Measurements from ENCODE around the gene SRPRA. TPM values are rescaled to one million over a fixed set of nuclear protein-coding genes. Genes with fewer than 3 reads are reported as not detected.

Gene SRPRA
- total and polyA plus RNA-seq, 2 donors (not counting 1 experiment from before 2014, with no cell fraction given): 52.8 to 134 TPM

DNA sequence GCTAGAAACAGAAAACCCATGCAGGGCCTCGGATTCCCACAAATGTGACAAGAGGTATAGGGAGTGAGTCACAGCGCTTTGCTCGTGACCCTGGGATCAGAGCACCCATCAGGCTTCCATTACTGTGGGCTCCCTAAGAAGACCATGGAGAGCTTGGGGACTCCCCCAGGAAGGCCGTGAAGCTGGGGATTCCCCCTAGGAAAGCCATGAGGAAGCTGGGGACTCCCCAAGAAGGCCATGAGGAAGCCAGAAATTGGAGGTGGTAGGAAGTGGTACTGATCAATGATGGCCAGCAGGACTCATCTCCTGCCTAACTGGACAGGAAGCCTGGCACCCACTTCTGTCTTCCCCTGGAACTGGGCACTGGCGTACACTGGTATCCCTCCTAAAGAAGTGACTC lies 25.0 kb upstream of the SRPRA start:
- no peak overlapping the region for H3K9ac ChIP-seq (ENCODE audit: insufficient read depth, low read length)
- no peak overlapping the region for H3K4me2 ChIP-seq (ENCODE audit: extremely low read depth, insufficient read depth, low read length)
- no peaks in the 10 kb centered on the region for H3K4me1 ChIP-seq (ENCODE audit: control insufficient read depth, extremely low read depth, insufficient read depth, low read length)
- no peak overlapping the region for H2AFZ ChIP-seq (ENCODE audit: low read length)
- no peak overlapping the region for H3K27ac ChIP-seq (ENCODE audit: insufficient read depth, low read length)
- no peak for DNase-seq (ENCODE audit: low read depth in 2 of 2)
- TF ChIP-seq, protein P1, sequence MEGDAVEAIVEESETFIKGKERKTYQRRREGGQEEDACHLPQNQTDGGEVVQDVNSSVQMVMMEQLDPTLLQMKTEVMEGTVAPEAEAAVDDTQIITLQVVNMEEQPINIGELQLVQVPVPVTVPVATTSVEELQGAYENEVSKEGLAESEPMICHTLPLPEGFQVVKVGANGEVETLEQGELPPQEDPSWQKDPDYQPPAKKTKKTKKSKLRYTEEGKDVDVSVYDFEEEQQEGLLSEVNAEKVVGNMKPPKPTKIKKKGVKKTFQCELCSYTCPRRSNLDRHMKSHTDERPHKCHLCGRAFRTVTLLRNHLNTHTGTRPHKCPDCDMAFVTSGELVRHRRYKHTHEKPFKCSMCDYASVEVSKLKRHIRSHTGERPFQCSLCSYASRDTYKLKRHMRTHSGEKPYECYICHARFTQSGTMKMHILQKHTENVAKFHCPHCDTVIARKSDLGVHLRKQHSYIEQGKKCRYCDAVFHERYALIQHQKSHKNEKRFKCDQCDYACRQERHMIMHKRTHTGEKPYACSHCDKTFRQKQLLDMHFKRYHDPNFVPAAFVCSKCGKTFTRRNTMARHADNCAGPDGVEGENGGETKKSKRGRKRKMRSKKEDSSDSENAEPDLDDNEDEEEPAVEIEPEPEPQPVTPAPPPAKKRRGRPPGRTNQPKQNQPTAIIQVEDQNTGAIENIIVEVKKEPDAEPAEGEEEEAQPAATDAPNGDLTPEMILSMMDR (conservative IDR thresholded peaks at IDR 0.05 in 1 of 2, IDR thresholded peaks at IDR 0.05 in 1 of 2; ENCODE audit: low read depth in 1 of 2, low read length in 2 of 2): no peak
- TF ChIP-seq EZH2 (IDR thresholded peaks at IDR 0.05; ENCODE audit: low read length, missing control alignments): no peak
- H3K4me3 ChIP-seq (replicated peaks in 1 of 4; ENCODE audit: control extremely low read depth in 1 of 4, insufficient read depth in 1 of 4, low read depth in 3 of 4, low read length in 4 of 4): no peak overlapping the region
- no peaks in the 10 kb centered on the region for H3K27me3 ChIP-seq (ENCODE audit: control insufficient read depth, insufficient read depth, low read length)
- H3K36me3 ChIP-seq (ENCODE audit: control insufficient read depth, insufficient read depth, low read length): peaks cover 14% of the 10 kb centered on the region
- H3K9me3 ChIP-seq (ENCODE audit: control insufficient read depth, insufficient read depth, low read depth, low read length): no peaks in the 10 kb centered on the region
- no peaks in the 10 kb centered on the region for H4K20me1 ChIP-seq (ENCODE audit: control insufficient read depth, extremely low read depth, insufficient read depth, low read length)
- H3K79me2 ChIP-seq (ENCODE audit: control insufficient read depth, insufficient read depth, low read length): no peaks in the 10 kb centered on the region

DNA sequence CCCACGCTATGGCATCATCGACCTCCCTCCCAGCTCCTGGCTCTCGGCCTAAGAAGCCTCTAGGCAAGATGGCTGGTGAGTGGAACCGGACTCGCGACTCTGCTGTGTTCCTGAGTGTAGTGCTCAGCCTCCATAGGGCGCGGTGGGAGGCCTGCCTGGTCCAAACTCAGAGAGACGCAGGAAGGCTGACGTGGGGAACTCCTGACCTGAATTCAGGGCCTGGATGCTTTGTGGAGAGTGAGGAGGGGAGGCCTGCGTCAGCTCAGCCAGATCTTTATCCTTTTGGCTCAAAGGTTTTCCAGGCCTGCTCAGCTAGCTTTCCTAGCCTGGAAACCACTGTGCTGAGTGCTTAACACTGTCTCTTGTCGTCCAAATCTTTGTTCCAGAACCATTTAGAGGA lies 22.2 kb upstream of the SRPRA start:
- Histone ChIP-seq H3K4me3 (replicated peaks in 1 of 4; ENCODE audit: control extremely low read depth in 1 of 4, insufficient read depth in 1 of 4, low read depth in 3 of 4, low read length in 4 of 4) (no peak overlapping the region), H3K79me2 (ENCODE audit: control insufficient read depth, insufficient read depth, low read length) (no peaks in the 10 kb centered on the region), H3K4me2 (ENCODE audit: extremely low read depth, insufficient read depth, low read length) (no peak overlapping the region), H3K36me3 (ENCODE audit: control insufficient read depth, insufficient read depth, low read length) (peaks cover 14% of the 10 kb centered on the region), H3K9me3 (ENCODE audit: control insufficient read depth, insufficient read depth, low read depth, low read length) (no peaks in the 10 kb centered on the region), H3K27me3 (ENCODE audit: control insufficient read depth, insufficient read depth, low read length) (no peaks in the 10 kb centered on the region), H3K4me1 (ENCODE audit: control insufficient read depth, extremely low read depth, insufficient read depth, low read length) (no peaks in the 10 kb centered on the region), H2AFZ (ENCODE audit: low read length) (no peak overlapping the region), H3K27ac (ENCODE audit: insufficient read depth, low read length) (no peak overlapping the region), H3K9ac (ENCODE audit: insufficient read depth, low read length) (no peak overlapping the region), H4K20me1 (ENCODE audit: control insufficient read depth, extremely low read depth, insufficient read depth, low read length) (no peaks in the 10 kb centered on the region)
- TF ChIP-seq EZH2 (IDR thresholded peaks at IDR 0.05; ENCODE audit: low read length, missing control alignments): no peak
- TF ChIP-seq, protein P1 (conservative IDR thresholded peaks at IDR 0.05 in 1 of 2, IDR thresholded peaks at IDR 0.05 in 1 of 2; ENCODE audit: low read depth in 1 of 2, low read length in 2 of 2): no peak
- no peak for DNase-seq (ENCODE audit: low read depth in 2 of 2)

DNA sequence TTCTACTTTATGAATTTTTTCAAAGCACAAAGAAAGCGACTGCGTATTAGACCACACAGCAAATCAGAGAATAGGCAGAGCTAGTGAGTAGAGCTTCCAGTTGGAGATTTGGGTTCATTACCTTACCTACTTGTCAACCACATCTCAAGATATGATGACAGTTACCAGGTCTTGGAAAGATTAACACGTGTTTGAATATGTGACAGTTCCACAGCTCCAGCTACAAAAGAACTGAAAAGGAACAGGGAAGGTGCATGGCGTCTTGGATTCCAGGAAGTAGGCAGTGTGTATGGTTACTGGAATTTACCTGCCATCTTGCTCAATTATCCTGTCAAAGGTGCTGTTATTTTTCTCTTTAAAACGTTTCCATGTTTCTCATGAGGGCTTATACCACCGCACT lies 19.5 kb upstream of the SRPRA start:
- Histone ChIP-seq H3K9ac (ENCODE audit: insufficient read depth, low read length) (no peak overlapping the region), H3K4me3 (replicated peaks in 1 of 4; ENCODE audit: control extremely low read depth in 1 of 4, insufficient read depth in 1 of 4, low read depth in 3 of 4, low read length in 4 of 4) (no peak overlapping the region), H3K4me2 (ENCODE audit: extremely low read depth, insufficient read depth, low read length) (no peak overlapping the region), H3K79me2 (ENCODE audit: control insufficient read depth, insufficient read depth, low read length) (no peaks in the 10 kb centered on the region), H2AFZ (ENCODE audit: low read length) (no peak overlapping the region), H3K4me1 (ENCODE audit: control insufficient read depth, extremely low read depth, insufficient read depth, low read length) (peaks cover 2% of the 10 kb centered on the region), H3K27ac (ENCODE audit: insufficient read depth, low read length) (no peak overlapping the region), H3K9me3 (ENCODE audit: control insufficient read depth, insufficient read depth, low read depth, low read length) (no peaks in the 10 kb centered on the region), H4K20me1 (ENCODE audit: control insufficient read depth, extremely low read depth, insufficient read depth, low read length) (no peaks in the 10 kb centered on the region), H3K36me3 (ENCODE audit: control insufficient read depth, insufficient read depth, low read length) (peaks cover 11% of the 10 kb centered on the region), H3K27me3 (ENCODE audit: control insufficient read depth, insufficient read depth, low read length) (no peaks in the 10 kb centered on the region)
- TF ChIP-seq, protein P1 (conservative IDR thresholded peaks at IDR 0.05 in 1 of 2, IDR thresholded peaks at IDR 0.05 in 1 of 2; ENCODE audit: low read depth in 1 of 2, low read length in 2 of 2): no peak
- no peak for TF ChIP-seq EZH2 (IDR thresholded peaks at IDR 0.05; ENCODE audit: low read length, missing control alignments)
- DNase-seq (ENCODE audit: low read depth in 2 of 2): no peak
